ENCODE results near the gene DTX3L.

DNA sequence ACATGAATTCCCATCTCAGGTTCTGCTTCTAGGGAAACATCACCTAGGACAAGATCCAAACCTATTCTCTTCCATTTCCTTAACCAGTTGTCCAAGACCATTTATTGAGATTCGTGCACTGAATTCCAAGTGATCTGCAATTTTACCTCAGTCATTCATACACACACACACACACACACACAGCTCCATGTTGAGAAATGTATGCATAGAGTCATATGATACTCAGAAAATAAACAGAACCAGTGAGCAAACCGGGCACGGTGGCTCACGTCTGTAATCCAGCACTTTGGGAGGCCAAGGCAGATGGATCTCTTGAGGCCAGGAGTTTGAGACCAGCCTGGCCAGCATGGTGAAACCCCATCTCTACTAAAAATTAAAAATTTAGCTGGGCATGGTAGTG is 43.3 kb upstream of the DTX3L start:
- TF ChIP-seq, protein P1, sequence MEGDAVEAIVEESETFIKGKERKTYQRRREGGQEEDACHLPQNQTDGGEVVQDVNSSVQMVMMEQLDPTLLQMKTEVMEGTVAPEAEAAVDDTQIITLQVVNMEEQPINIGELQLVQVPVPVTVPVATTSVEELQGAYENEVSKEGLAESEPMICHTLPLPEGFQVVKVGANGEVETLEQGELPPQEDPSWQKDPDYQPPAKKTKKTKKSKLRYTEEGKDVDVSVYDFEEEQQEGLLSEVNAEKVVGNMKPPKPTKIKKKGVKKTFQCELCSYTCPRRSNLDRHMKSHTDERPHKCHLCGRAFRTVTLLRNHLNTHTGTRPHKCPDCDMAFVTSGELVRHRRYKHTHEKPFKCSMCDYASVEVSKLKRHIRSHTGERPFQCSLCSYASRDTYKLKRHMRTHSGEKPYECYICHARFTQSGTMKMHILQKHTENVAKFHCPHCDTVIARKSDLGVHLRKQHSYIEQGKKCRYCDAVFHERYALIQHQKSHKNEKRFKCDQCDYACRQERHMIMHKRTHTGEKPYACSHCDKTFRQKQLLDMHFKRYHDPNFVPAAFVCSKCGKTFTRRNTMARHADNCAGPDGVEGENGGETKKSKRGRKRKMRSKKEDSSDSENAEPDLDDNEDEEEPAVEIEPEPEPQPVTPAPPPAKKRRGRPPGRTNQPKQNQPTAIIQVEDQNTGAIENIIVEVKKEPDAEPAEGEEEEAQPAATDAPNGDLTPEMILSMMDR (conservative IDR thresholded peaks at IDR 0.05; ENCODE audit: low read length) = no peak
- no peak for TF ChIP-seq EZH2phosphoT487 (IDR thresholded peaks at IDR 0.05; ENCODE audit: borderline replicate concordance)
